LNCAP (cell line): Measurements from ENCODE around the gene MCM10.

Source experiments
- CTCF ChIP-seq: fragments of 450-650 bp; IDR thresholded peaks from 2 replicates; pipeline ENCODE4 v1.5.1; 2017; ENCODE audit warnings: mild to moderate bottlenecking

MCM10 gene

GRCh38 chr10:13147161-13147560 lies 14.2 kb upstream of the MCM10 start:
- TF ChIP-seq CTCF, result no peak

- TF ChIP-seq CTCF, result no peak
Measured at GRCh38 chr10:13152296-13152695, 9.1 kb upstream of the MCM10 start.

- TF ChIP-seq CTCF, result no peak
Measured at GRCh38 chr10:13158401-13158800, 3.0 kb upstream of the MCM10 start.

- no peak for TF ChIP-seq CTCF
Measured at GRCh38 chr10:13161857-13162271, 506 bp downstream of the MCM10 start.

- no peak for TF ChIP-seq CTCF
Measured at GRCh38 chr10:13163859-13164258, 2.5 kb downstream of the MCM10 start.

GRCh38 chr10:13165177-13165576 lies 3.8 kb downstream of the MCM10 start:
- no peak for TF ChIP-seq CTCF

- no peak for TF ChIP-seq CTCF
Measured at GRCh38 chr10:13167568-13167967, 6.2 kb downstream of the MCM10 start.

- no peak for TF ChIP-seq CTCF
Measured at GRCh38 chr10:13168781-13169180, 7.4 kb downstream of the MCM10 start.
